Mucosa of stomach (tissue), 1 donor: Measurements from ENCODE around the gene NEK11.
"Not testable (repeated sequence)": the region's sequence is repeated elsewhere in the genome, so short reads cannot be mapped to it uniquely, and the experiment has no call there.

Source experiments
- H3K27me3 ChIP-seq: one replicate; pipeline ENCODE4 v1.7.0; 2013; ENCODE audit warnings: mild to moderate bottlenecking, low read length; ENCODE audit not compliant: control insufficient read depth, insufficient read depth
- H3K36me3 ChIP-seq: one replicate; pipeline ENCODE4 v1.7.0; 2013; ENCODE audit warnings: low read length; ENCODE audit not compliant: control insufficient read depth, insufficient read depth
- H3K4me1 ChIP-seq: one replicate; pipeline ENCODE4 v1.7.0; 2013; ENCODE audit warnings: mild to moderate bottlenecking, low read length; ENCODE audit not compliant: control insufficient read depth, insufficient read depth
- H3K4me3 ChIP-seq: one replicate; pipeline ENCODE4 v1.7.0; 2013; ENCODE audit warnings: low read length
- H3K9ac ChIP-seq: one replicate; pipeline ENCODE4 v1.7.0; 2013; ENCODE audit warnings: mild to moderate bottlenecking, low read length, moderate library complexity
- H3K9me3 ChIP-seq: one replicate; pipeline ENCODE4 v1.7.0; 2013; ENCODE audit warnings: mild to moderate bottlenecking, low read length, moderate library complexity; ENCODE audit not compliant: control insufficient read depth
- donor health status: Pancreatic carcinoma.

Gene NEK11

GRCh38 chr3:131009698-131010097, 17.0 kb upstream of the NEK11 start:
- Histone ChIP-seq H3K9ac (no peak overlapping the region), H3K27me3 (no peaks in the 10 kb centered on the region), H3K9me3 (no peaks in the 10 kb centered on the region), H3K4me3 (no peak overlapping the region), H3K36me3 (no peaks in the 10 kb centered on the region), H3K4me1 (no peaks in the 10 kb centered on the region)

DNA sequence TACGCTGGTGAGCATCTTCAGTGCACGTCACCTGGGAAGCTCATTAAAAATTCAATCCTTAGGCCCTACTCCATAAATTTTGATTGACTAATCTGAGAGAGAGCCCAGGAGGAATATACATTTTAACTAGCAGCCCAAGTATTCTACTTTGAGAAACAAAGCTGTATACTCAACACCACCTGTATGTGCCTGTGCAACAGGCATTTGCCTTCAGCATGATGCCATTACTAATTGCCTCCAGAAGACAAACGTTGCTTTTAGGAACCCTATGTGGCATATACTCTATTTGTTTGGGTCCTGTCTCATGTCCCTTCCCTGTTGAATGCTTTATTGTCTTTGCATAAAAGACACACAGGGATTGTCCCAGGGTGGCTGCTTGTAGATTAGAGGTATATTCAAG, 7.7 kb upstream of the NEK11 start:
- Histone ChIP-seq H3K4me1 (peaks cover 9% of the 10 kb centered on the region), H3K9ac (no peak overlapping the region), H3K36me3 (peaks cover 5% of the 10 kb centered on the region), H3K4me3 (no peak overlapping the region), H3K27me3 (no peaks in the 10 kb centered on the region), H3K9me3 (no peaks in the 10 kb centered on the region)

- Histone ChIP-seq H3K36me3 (peaks cover 5% of the 10 kb centered on the region), H3K4me3 (no peak overlapping the region), H3K27me3 (no peaks in the 10 kb centered on the region), H3K4me1 (peaks cover 14% of the 10 kb centered on the region), H3K9me3 (no peaks in the 10 kb centered on the region), H3K9ac (no peak overlapping the region)
These were observed 6.5 kb upstream of the NEK11 start for GRCh38 chr3:131020122-131020693.

- H3K9me3 ChIP-seq = no peaks in the 10 kb centered on the region
- peak overlapping the region; percentile 94 for H3K4me3 ChIP-seq
- H3K9ac ChIP-seq = peak overlapping the region; percentile 90
- peaks cover 12% of the 10 kb centered on the region for H3K4me1 ChIP-seq
- no peaks in the 10 kb centered on the region for H3K36me3 ChIP-seq
- no peaks in the 10 kb centered on the region for H3K27me3 ChIP-seq
These were observed 1.1 kb upstream of the NEK11 start for GRCh38 chr3:131025539-131025938.

DNA sequence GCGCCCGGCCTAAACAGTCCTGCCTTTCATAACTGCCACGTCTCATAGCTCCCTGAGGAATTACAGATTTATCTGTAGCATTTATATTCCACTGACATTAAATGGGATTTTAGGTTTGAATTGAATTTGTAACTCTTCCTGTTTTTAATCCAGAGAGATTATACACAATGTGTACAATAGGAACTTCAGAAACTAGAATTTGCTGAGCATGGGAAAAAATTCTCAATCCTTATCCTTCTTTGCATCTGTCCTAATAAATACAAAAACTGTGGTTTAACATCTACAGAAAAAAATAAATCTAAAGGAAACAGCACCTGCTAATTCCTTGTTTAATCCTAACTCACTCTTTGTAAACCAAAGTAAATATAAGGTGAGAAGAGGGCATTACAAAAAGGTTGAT, 2.2 kb downstream of the NEK11 start:
- H3K27me3 ChIP-seq = no peaks in the 10 kb centered on the region
- peaks cover 6% of the 10 kb centered on the region for H3K4me1 ChIP-seq
- no peaks in the 10 kb centered on the region for H3K36me3 ChIP-seq
- no peaks in the 10 kb centered on the region for H3K9me3 ChIP-seq
- no peak overlapping the region for H3K4me3 ChIP-seq
- no peak overlapping the region for H3K9ac ChIP-seq

- no peaks in the 10 kb centered on the region for H3K36me3 ChIP-seq
- no peak overlapping the region for H3K9ac ChIP-seq
- H3K9me3 ChIP-seq = no peaks in the 10 kb centered on the region
- no peaks in the 10 kb centered on the region for H3K27me3 ChIP-seq
- no peaks in the 10 kb centered on the region for H3K4me1 ChIP-seq
- H3K4me3 ChIP-seq = no peak overlapping the region
These were observed 5.0 kb downstream of the NEK11 start for GRCh38 chr3:131031660-131032059.

DNA sequence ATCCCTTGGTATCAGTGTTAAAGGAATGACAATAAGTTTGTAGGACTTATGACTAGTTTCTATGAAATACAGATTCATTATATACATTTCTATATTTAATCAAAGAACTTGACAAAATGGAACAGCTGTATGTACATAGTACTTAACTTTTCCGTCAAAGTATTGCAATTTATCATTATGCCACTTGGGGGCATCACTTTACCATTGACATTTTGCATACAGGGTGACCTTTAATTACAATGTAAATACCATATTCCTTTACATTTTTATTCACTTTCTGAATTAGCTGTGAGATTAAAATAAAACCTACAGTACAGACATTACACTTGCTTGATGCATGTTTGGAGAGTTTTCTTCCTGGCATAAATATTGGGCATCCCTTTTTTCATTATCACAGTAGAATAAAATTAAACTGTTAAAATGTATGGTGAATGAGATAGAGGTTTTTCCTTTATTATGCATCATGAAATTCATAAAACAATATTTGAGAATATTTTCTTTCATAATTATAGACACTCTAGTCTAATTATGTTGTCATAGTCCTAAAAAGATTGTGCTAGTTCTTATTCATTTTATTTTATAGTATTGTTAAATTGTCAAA, 6.9 kb downstream of the NEK11 start:
- Histone ChIP-seq H3K36me3 (no peaks in the 10 kb centered on the region), H3K9ac (no peak overlapping the region), H3K4me3 (no peak overlapping the region), H3K4me1 (no peaks in the 10 kb centered on the region), H3K27me3 (no peaks in the 10 kb centered on the region), H3K9me3 (no peaks in the 10 kb centered on the region)

DNA sequence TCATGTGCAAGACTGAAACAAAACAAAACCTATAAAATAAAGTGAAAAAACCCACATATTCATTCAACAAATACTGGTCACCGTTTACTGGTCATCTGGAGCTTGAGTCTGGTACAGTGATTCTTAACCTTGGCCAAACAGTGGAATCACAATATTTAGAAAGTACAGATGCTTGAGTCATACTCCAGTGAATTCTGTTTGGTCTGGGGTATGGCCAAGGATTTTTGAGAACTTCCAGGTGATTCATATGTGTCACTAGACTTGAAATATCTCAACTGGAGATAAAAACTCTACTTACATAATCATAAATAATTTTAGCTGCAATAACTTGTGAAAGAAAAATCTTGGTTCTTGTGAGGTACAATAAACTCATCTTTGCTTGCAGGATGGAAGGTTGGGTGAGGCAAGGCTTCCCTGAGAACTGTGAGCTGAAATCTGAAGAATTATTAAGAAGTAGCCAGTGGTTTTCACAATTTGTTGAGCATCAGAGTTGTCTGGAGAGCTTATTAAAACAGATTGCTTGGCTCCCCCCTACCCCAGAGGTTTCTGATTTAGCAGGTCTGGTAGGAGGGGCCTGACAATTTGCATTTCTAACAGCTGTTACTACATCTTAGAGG, 9.6 kb downstream of the NEK11 start:
- no peaks in the 10 kb centered on the region for H3K4me1 ChIP-seq
- no peaks in the 10 kb centered on the region for H3K36me3 ChIP-seq

GRCh38 chr3:131036986-131037385, 10.3 kb downstream of the NEK11 start:
- Histone ChIP-seq H3K36me3 (no peaks in the 10 kb centered on the region), H3K27me3 (no peaks in the 10 kb centered on the region), H3K4me3 (no peak overlapping the region), H3K4me1 (no peaks in the 10 kb centered on the region), H3K9me3 (no peaks in the 10 kb centered on the region), H3K9ac (no peak overlapping the region)

More for the DNA sequence above, 9.6 kb downstream of the NEK11 start:
- no peak overlapping the region for H3K9ac ChIP-seq
- H3K9me3 ChIP-seq = no peaks in the 10 kb centered on the region
- no peaks in the 10 kb centered on the region for H3K27me3 ChIP-seq
- H3K4me3 ChIP-seq = no peak overlapping the region

- Histone ChIP-seq H3K36me3 (no peaks in the 10 kb centered on the region), H3K4me1 (no peaks in the 10 kb centered on the region), H3K4me3 (no peak overlapping the region), H3K9me3 (no peaks in the 10 kb centered on the region), H3K9ac (no peak overlapping the region), H3K27me3 (no peaks in the 10 kb centered on the region)
These were observed 11.6 kb downstream of the NEK11 start for GRCh38 chr3:131038326-131038725.

DNA sequence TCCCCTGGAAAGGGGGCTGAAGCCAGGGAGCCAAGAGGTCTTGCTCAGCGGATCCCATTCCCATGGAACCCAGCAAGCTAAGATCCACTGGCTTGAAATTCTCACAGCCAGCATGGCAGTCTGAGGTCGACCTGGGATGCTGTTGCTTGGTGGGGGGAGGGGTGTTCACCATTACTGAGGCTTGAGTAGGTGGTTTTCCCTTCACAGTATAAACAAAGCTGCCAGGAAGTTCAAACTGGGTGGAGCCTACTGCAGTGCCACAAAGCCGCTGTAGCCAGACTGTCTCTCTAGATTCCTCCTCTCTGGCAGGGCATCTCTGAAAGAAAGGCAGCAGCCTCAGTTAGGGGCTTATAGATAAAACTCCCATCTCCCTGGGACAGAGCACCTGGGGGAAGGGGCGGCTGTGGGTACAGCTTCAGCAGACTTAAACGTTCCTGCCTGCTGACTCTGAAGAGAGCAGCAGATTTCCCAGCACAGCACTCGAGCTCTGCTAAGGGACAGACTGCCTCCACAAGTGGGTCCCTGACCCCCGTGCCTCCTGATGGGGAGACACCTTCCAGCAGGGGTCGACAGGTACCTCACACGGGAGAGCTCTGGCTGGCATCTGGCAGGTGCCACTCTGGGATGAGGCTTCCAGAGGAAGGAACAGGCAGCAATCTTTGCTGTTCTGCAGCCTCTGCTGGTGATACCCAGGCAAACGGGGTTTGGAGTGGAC, 15.8 kb downstream of the NEK11 start:
- not testable (repeated sequence) for H3K4me3 ChIP-seq, H3K27me3 ChIP-seq, H3K9ac ChIP-seq, H3K9me3 ChIP-seq, H3K4me1 ChIP-seq, H3K36me3 ChIP-seq

- Histone ChIP-seq H3K27me3 (no peaks in the 10 kb centered on the region), H3K36me3 (no peaks in the 10 kb centered on the region), H3K9ac (no peak overlapping the region), H3K9me3 (no peaks in the 10 kb centered on the region), H3K4me3 (no peak overlapping the region), H3K4me1 (no peaks in the 10 kb centered on the region)
These were observed 20.9 kb downstream of the NEK11 start for GRCh38 chr3:131047582-131047981.
